Fibroblast of skin of back (primary cell): ENCODE data around the gene IGFBP4. TPM values are rescaled to one million over a fixed set of nuclear protein-coding genes. Genes with fewer than 3 reads are reported as not detected.
A peak's percentile ranks its signal among the peaks of the same experiment; 100 is the strongest.
"Not testable (repeated sequence)": the region's sequence is repeated elsewhere in the genome, so short reads cannot be mapped to it uniquely, and the experiment has no call there.

Experiments used
- DNase-seq: peaks from one replicate; pipeline ENCODE4 v3.0.0-alpha.2; 2013
- polyA plus RNA-seq, 2 experiments: library from polyadenylated mRNA; unstranded; fragments of 120-200 nt; gene quantifications; one replicate each; pipeline ENCODE4 v1.2.1, GENCODE V29; 2013; ENCODE audit not compliant: insufficient read length in 2 of 2

IGFBP4 gene
- 607 TPM for polyA plus RNA-seq (2013, experiment 1 of 2; ENCODE audit: insufficient read length)
- polyA plus RNA-seq (2013, experiment 2 of 2; ENCODE audit: insufficient read length), result 710 TPM

DNA sequence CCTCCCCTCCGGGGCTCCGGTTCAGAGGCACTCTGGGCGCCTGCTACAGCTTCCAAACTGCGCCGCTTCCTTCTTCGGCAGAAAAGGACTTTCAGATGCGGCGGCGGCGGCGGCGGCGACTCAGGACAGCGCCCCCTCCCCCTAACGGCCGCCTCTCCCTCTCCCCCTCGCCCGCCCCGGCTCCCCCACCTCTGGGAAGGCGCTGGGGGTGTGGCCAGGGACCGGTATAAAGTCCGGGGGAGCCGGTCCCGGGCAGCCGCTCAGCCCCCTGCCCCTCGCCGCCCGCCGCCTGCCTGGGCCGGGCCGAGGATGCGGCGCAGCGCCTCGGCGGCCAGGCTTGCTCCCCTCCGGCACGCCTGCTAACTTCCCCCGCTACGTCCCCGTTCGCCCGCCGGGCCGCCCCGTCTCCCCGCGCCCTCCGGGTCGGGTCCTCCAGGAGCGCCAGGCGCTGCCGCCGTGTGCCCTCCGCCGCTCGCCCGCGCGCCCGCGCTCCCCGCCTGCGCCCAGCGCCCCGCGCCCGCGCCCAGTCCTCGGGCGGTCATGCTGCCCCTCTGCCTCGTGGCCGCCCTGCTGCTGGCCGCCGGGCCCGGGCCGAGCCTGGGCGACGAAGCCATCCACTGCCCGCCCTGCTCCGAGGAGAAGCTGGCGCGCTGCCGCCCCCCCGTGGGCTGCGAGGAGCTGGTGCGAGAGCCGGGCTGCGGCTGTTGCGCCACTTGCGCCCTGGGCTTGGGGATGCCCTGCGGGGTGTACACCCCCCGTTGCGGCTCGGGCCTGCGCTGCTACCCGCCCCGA is at the start of gene IGFBP4:
TSS of gene IGFBP4 (plus strand) at position 255 of the 792 bp plus-strand sequence. CDS start at position 541, 286 bp downstream.
- DNase-seq, result peak; percentile 79

- peak; percentile 64 for DNase-seq
Observed at GRCh38 chr17:40399185-40399584, 44.1 kb upstream of the IGFBP4 start.

DNA sequence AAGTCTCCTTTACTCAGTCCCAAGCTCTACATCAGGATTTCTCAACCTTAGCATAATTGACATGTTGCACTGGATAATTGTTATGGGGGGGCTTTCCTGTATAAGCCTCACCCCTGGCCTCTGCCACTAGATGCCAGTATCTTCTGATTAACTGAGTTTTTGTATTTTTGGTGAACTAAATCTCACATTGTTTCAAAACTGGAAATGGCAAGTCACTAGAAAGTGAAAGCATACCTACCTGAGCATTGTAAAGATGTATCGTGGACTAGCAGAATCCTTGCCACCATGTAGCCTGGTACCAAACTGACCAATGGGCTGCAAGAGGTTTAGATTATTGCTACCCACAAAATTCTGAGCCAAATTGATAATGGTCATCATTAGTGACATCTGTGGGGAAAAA is 40.6 kb upstream of the IGFBP4 start:
- DNase-seq, result no peak

DNA sequence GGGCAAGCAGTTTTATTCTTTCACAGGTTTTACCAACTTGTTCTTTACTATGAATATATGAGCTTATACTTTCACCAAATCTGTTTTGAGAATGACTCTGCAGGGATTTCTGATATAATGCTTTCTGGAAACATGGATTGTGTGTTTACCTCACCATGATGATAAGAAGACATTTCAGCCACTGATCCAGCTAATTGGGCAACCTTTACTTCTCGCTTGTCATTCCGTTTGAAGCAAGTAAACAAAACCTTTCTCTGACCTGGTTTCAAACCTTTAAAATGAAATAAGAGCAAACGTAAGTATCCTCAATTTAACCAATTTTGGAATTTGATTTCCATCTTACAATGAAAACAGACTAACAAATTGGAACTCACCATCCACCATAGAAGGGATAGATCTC is 39.2 kb upstream of the IGFBP4 start:
- DNase-seq, result no peak

DNA sequence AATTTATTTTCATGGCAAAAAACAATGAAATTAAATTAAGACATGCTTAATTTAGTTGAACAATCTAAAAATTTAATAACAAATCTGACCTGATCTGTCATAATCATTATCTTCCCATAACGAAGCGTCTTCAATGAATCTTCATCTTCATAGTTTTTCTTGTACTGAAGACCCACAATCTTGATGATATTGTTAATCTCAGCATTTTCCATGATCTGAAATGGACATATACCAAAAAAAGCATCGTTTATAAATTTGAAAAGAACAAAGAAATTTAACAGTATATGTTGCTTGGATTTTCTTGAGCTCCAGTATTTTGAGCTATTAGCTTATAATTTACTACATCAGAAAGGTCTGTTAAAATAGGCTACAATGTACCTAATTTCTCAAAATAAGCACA is 35.8 kb upstream of the IGFBP4 start:
- DNase-seq, result no peak

DNA sequence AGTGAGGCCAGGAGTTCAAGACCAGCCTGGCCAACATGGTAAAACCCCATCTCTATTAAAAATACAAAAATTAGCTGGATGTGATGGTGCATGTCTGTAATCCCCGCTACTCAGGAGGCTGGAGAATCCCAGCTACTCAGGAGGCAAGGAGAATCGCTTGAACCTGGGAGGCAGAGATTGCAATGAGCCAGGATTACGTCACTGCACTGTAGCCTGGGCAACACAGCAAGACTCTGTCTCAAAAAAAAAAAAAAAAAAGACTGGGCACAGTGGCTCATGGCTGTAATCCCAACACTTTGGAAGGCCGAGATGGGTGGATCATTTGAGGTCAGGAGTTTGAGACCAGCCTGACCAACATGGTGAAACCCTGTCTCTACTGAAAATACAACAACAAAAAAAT is 33.7 kb upstream of the IGFBP4 start:
- not testable (repeated sequence) for DNase-seq

- no peak for DNase-seq
Observed at GRCh38 chr17:40410082-40410481, 33.2 kb upstream of the IGFBP4 start.

GRCh38 chr17:40411821-40412220 is 31.4 kb upstream of the IGFBP4 start:
- no peak for DNase-seq

DNA sequence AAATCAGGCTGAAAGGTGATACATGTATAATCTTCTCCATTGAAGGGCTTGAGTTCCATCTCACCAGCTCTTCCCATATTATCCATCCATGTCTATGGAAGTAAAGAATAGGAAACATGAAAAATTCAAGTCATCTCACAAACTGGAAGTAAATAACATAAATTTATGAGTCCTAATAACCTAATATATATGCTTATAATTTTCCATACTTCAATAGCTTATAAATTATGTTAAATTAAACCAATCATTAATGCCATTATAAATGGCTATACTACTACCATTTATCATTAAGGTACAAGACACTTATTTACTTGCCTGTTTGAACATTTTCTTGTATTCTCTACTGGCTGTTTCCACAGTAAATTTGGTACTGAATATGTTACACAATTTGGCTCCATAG is 30.4 kb upstream of the IGFBP4 start:
- DNase-seq, result no peak

DNA sequence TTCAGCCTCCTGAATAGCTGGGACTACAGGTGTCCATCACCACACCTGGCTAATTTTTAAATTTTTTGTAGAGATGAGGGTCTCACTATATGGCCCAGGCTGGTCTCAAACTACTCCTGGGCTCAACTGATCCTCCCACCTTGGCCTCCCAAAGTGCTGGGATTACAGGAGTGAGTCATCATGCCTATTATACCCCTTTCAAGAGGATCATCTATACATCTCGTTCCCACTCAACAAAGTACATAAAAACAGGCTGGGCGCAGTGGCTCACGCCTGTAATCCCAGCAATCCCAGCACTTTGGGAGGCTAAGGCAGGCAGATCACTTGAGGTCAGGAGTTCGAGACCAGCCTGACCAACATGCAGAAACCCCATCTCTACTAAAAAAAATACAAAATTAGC is 28.9 kb upstream of the IGFBP4 start:
- DNase-seq, result not testable (repeated sequence)

GRCh38 chr17:40415390-40415789 is 27.9 kb upstream of the IGFBP4 start:
- DNase-seq, result peak; percentile 46

DNA sequence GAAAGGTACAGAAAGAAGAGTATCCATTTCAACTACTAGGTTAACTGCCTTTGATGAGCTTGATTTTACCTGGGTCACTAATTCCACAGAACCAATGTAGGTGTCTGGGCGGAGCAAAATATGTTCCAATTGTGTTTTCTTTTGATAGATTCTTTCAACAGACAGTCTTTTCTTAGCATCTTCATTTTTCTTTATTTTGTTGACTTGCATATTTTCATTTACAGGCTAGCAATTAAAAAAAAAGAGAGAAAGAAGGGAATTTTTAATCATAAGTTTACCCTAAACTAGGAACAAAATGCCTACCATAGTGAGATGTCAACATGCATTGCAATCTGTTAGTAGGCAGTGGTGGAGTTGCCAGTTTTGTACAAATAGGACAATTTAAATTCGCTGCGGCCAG is 26.6 kb upstream of the IGFBP4 start:
- DNase-seq, result no peak

GRCh38 chr17:40417258-40417608 is 26.0 kb upstream of the IGFBP4 start:
- DNase-seq, result peak; percentile 17

DNA sequence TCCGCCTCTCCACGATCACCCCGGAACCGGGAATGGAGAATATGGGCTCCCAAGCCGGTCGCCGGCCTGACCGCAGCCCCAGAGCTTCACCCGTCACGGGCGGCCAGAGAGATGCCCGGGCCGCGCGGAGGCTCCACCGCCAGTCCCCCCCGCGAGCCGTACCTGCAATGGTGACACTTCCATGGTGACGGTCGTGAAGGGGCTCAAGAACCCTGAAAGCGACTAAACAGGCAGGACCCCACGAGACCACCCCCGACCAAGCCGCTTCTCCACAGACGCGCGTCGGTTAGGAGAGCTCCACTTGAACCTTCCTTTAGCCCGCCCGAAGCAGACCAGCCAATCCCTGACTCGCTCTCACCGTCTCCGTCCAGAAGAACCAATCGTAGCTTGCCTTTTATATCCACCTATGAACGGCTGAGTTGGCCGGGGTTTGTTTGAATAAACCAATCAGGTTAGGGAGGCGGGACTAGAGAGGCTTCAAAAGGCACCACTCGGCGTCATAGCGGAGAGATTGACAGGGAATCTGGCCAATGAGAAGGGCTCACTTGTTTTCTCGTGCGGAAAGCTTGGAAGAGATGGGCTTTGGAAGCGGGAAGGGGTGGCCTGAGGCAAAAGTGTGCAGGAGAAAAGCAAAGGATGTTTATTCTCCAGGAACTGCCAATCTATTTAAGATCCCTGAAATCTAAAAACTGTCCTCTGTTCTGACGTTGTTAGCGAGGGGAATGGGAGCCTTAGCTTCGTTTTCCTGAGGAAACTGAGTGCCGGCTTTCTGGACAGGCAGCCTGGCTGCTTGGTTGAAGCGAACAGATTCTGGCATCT is 25.4 kb upstream of the IGFBP4 start, which contains the start of gene TOP2A:
TSS of gene TOP2A (minus strand) at position 288 of the 819 bp plus-strand sequence. CDS start at position 183, 105 bp downstream.
- peak; percentile 100 for DNase-seq

DNA sequence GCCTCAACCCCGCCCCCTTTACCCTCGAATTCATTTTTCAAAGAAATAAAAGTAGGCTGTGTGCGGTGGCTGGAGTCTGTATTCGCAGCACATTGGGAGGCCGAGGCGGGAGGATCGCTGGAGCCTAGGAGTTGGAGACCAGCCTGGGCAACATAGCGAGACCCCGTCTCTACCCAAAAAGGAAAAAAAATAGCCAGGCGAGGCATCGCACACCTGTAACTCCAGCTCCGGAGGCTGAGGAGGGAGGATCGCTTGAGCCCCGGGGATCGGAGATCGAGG is 24.9 kb upstream of the IGFBP4 start:
- DNase-seq, result no peak

DNA sequence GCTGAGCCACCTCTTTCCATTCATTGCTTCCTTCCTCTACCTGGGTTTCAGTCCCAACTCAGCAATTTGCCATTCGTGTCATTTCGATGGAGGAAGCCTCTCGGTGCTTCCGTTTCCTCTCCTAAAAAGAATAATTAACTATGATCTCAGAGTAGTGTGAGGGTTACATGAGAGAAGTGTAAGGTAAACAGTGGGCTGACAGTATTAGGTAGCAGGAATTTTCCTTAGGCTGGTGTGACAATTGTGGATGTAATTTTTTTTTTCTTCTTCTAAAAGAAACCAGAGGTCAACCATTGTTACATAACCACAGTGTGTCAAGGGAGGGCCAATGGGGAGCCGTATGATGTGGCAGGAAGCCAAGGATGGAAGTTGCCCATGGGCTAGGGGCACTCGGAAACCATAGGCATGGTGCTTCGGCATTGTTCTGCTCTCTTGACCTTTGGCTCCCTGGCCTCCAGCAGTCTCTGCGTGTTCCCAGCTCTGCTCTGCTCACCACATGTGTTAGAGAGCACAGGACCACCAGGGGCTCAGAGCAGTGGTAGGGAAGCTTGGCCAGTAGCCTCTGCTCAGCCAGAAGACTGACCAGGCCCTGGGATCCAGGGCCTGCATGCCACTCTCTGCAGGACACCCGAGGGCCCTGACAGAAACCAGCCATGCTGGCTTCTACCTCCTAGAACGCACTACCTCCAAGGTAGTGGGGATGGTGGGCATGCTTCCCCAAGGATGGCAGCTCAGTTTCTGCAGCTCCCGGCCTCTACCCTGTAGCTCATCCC is 23.5 kb upstream of the IGFBP4 start:
- DNase-seq, result no peak

DNA sequence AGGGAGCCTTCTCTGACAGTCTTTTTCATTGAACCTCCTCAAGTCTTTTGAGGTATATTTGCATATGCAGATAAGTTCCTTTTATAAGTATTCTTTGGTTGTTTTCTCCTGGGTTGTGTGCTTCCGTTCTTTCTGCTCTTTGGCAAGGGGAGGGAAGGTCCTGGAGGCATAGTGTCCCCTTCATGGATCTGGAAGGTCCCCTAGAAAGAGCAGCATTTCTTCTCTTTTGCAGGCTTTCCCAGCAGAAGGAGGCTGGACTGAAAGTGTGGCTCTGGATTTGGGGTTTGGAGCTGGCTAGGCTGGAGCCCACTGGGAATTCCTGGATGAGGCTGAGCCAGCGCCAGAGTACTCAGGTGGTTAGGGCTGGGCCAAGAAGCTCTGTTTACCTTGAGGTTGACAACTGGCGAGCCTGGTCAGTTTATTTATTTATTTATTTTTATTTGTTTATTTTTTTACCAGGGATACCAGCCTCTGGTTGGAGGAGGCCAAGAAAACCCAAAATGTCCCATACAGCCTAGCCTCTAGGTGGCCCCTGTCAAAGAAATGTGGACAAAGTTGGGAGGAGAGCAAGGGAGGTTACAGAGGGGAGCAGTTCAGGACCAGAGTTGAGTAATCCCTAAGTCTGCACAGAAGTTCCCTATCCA is 20.1 kb upstream of the IGFBP4 start:
- no peak for DNase-seq

GRCh38 chr17:40425741-40426140 is 17.5 kb upstream of the IGFBP4 start:
- DNase-seq, result no peak

DNA sequence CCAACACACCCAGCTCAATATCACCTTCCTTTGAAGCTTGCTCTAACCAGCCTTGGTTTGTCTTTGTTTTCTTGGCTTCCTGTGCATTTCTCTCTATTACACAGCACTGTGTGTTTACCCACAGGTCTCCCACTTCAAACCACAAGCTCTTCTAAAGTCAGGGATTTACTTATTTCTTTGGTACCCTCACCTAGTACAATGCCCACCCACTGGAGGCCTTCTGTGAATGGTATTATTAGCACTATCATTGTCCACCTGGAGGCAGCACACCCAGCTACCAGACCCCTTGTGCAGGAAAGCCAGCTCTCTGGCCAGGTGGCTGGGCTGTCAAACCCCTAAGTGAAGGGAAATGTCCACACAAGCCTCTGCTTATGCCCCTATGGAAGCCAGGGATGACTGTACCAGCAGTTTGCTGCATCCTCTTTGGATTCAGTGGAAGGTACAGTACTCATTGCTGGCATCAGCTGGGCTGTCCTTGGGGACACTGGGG is 16.2 kb upstream of the IGFBP4 start:
- DNase-seq, result no peak

DNA sequence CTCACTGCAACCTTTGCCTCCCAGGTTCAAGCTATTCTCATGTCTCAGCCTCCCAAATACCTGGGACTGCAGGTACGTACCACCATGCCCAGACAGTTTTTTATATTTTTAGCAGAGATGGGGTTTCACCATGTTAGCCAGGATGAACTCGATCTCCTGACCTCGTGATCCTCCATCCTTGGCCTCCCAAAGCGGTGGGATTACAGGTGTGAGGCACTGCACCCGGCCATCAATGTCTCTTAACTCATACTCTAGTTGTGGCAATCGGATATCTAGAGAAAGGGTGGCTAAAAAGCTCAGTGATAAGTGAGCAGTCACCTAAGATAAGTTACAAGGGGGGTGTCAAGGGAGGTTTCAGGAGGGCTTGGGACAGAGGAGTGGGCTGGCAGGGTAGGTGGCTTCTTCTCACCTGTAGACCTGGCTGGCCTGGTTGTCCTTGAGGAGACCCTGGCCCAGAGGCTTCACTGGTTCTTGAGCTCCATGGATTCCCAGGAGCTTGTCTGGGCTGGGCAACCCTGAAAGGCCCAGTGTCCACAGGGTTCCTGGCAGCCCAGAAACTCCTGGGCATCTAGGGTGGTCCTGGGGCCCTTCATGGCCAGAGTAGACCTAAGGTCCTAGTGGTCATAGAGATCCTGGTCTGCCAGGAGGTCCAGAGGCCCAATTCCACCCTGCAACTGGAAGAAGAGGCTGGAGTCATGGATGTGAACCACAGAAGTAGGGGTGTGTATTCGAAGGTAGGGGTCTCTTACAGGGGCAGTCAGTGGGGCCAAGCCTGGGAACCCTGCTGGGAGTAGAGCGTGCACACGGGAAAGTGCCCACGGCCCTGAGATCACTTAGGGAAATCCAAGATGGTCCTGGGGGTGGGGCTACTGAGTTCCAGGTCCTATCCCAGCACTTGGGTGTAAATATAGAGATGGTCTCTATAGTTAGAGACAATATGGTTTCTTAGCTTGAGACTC is 12.7 kb upstream of the IGFBP4 start:
- no peak for DNase-seq

DNA sequence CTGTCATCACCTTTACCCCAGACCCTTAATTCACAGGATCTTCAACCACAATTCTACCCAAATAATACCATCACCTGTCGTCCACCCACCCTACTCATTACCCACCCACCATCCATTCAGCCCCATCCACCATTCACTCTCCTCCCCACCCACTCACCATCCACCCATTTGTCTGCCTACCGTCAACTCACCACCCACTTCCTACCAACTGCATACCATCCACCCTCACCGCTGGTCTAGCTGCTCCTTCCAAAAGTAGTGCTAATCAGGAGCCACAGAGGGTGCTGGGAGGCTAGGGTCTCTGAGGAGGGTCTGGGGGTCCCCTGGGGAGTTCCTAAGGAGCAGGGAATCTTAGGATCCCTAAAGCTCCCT is 12.0 kb upstream of the IGFBP4 start:
- no peak for DNase-seq
